ENCODE data around the gene RNF123.

GRCh38 chr3:49663831-49664230 is 25.5 kb upstream of the RNF123 start:
- no peak for TF ChIP-seq CTCF (IDR thresholded peaks at IDR 0.05)
- no peak for TF ChIP-seq POLR2A (IDR thresholded peaks at IDR 0.05)
